Neural cell (in vitro differentiated cells): ENCODE results near the gene ANKRD13B. TPM values are rescaled to one million over a fixed set of nuclear protein-coding genes. Genes with fewer than 3 reads are reported as not detected.

Source experiments
- H2AFZ ChIP-seq: fragments of 200-600, 300-800 bp; sonication (generic), shearing (Covaris generic); 2 replicates; pipeline ENCODE4 v1.6.0; 2014; ENCODE audit warnings: low read depth, mild to moderate bottlenecking, antibody characterized with exemption, low read length, moderate library complexity
- H3F3A ChIP-seq: fragments of 200-600 bp; shearing (Covaris generic); 2 replicates; pipeline ENCODE4 v1.6.1; 2016; ENCODE audit warnings: mild to moderate bottlenecking, moderate library complexity, mixed read lengths, antibody characterized with exemption, low read length; ENCODE audit not compliant: insufficient read depth, poor library complexity, severe bottlenecking
- H3K27ac ChIP-seq: fragments of 200-600, 300-800 bp; sonication (generic), shearing (Covaris generic); 2 replicates; pipeline ENCODE4 v1.5.1; 2014; ENCODE audit warnings: mild to moderate bottlenecking, low read length, moderate library complexity
- H3K27me3 ChIP-seq: fragments of 300-800, 200-600 bp; sonication (generic), shearing (Covaris generic); 2 replicates; pipeline ENCODE4 v1.6.0; 2014; ENCODE audit warnings: mild to moderate bottlenecking, low read depth, low read length, moderate library complexity; ENCODE audit not compliant: insufficient read depth
- H3K36me3 ChIP-seq: fragments of 300-800, 200-600 bp; sonication (generic), shearing (Covaris generic); 2 replicates; pipeline ENCODE4 v1.5.1; 2014; ENCODE audit warnings: mild to moderate bottlenecking, antibody characterized with exemption, low read length, moderate library complexity; ENCODE audit not compliant: insufficient read depth
- H3K4me2 ChIP-seq: fragments of 300-800, 200-600 bp; sonication (generic), shearing (Covaris generic); 2 replicates; pipeline ENCODE4 v1.6.0; 2014; ENCODE audit warnings: mild to moderate bottlenecking, low read length
- H3K4me3 ChIP-seq: fragments of 300-800, 200-600 bp; sonication (generic), shearing (Covaris generic); 2 replicates; pipeline ENCODE4 v1.5.1; 2014; ENCODE audit warnings: mild to moderate bottlenecking, low read length, moderate library complexity
- H3K79me2 ChIP-seq: fragments of 200-600 bp; shearing (Covaris generic); replicated peaks from 2 replicates; pipeline ENCODE4 v1.6.0; 2014; ENCODE audit warnings: mild to moderate bottlenecking, low read length, moderate library complexity; ENCODE audit not compliant: insufficient read depth
- H3K9ac ChIP-seq: fragments of 300-800, 200-600 bp; sonication (generic), shearing (Covaris generic); 2 replicates; pipeline ENCODE4 v1.6.1; 2016; ENCODE audit warnings: mild to moderate bottlenecking, low read length, mixed read lengths
- H3K9me2 ChIP-seq: fragments of 200-600 bp; shearing (Covaris generic); 2 replicates; pipeline ENCODE4 v1.6.1; 2016; ENCODE audit warnings: mild to moderate bottlenecking, low read length, mixed read lengths; ENCODE audit not compliant: insufficient read depth
- H3K9me3 ChIP-seq: fragments of 200-600, 300-800 bp; sonication (generic), shearing (Covaris generic); 2 replicates; pipeline ENCODE4 v1.6.1; 2016; ENCODE audit warnings: mild to moderate bottlenecking, mixed run types, low read length, moderate library complexity, mixed read lengths
- H4K20me1 ChIP-seq: fragments of 200-600 bp; shearing (Covaris generic); 2 replicates; pipeline ENCODE4 v1.6.1; 2016; ENCODE audit warnings: mild to moderate bottlenecking, mixed run types; ENCODE audit not compliant: insufficient read depth
- EP300 ChIP-seq: fragments of 450-650 bp; conservative IDR thresholded peaks from 2 replicates; pipeline ENCODE4 v1.6.1; 2014; ENCODE audit warnings: antibody characterized with exemption, mild to moderate bottlenecking, moderate library complexity; ENCODE audit not compliant: poor library complexity, severe bottlenecking
- EZH2 ChIP-seq: fragments of 200-600, 300-800 bp; shearing (Covaris generic), sonication (generic); IDR thresholded peaks from 2 replicates; pipeline ENCODE4 v1.6.1; 2014; ENCODE audit warnings: antibody characterized with exemption, low read length, borderline replicate concordance, mild to moderate bottlenecking; ENCODE audit not compliant: insufficient read depth, poor library complexity, severe bottlenecking
- MXI1 ChIP-seq: fragments of 450-650 bp; conservative IDR thresholded peaks from 2 replicates; pipeline ENCODE4 v1.6.1; 2014; ENCODE audit warnings: antibody characterized with exemption, mild to moderate bottlenecking; ENCODE audit not compliant: poor library complexity, severe bottlenecking
- POLR2AphosphoS5 ChIP-seq: IDR thresholded peaks from 2 replicates; pipeline ENCODE4 v1.6.1; 2012
- RAD21 ChIP-seq: fragments of 450-650 bp; conservative IDR thresholded peaks from 2 replicates; pipeline ENCODE4 v1.6.1; 2014; ENCODE audit warnings: antibody characterized with exemption, mild to moderate bottlenecking, moderate library complexity
- REST ChIP-seq: IDR thresholded peaks from 2 replicates; pipeline ENCODE4 v1.6.1; 2012; ENCODE audit warnings: borderline replicate concordance
- SMC3 ChIP-seq: fragments of 450-650 bp; conservative IDR thresholded peaks from 2 replicates; pipeline ENCODE4 v1.6.1; 2014; ENCODE audit warnings: antibody characterized with exemption, mild to moderate bottlenecking, moderate library complexity; ENCODE audit not compliant: poor library complexity
- TAF1 ChIP-seq: IDR thresholded peaks from 2 replicates; pipeline ENCODE4 v1.6.1; 2012; ENCODE audit warnings: low read depth
- polyA plus RNA-seq: library from polyadenylated mRNA; depleted of rRNA; stranded (reverse); fragments of >200 nt; gene quantifications from 2 replicates; pipeline ENCODE4 v1.2.3, GENCODE V29; 2014
- TF ChIP-seq, protein P1 (sequence below): fragments of 450-650 bp; IDR thresholded peaks from 2 replicates; pipeline ENCODE4 v1.5.1; 2014; ENCODE audit warnings: antibody characterized with exemption, mild to moderate bottlenecking, moderate library complexity; ENCODE audit not compliant: poor library complexity, severe bottlenecking

ANKRD13B gene
- polyA plus RNA-seq, 1 donor from 2014 or later, result 35.0 TPM

- Histone ChIP-seq H3F3A (no peaks in the 10 kb centered on the region), H3K27me3 (peaks cover 42% of the 10 kb centered on the region), H3K27ac (no peak overlapping the region), H3K4me2 (no peak overlapping the region), H3K9ac (no peak overlapping the region), H3K9me2 (no peaks in the 10 kb centered on the region), H3K79me2 (no peaks in the 10 kb centered on the region), H4K20me1 (no peaks in the 10 kb centered on the region), H3K36me3 (peaks cover 7% of the 10 kb centered on the region), H3K9me3 (peaks cover 4% of the 10 kb centered on the region), H3K4me3 (no peak overlapping the region), H2AFZ (no peak overlapping the region)
- no peak for TF ChIP-seq SMC3
- TF ChIP-seq POLR2AphosphoS5, result no peak
- no peak for TF ChIP-seq TAF1
- no peak for TF ChIP-seq RAD21
- TF ChIP-seq EP300, result no peak
- TF ChIP-seq REST, result no peak
These were observed 20.9 kb downstream of the ANKRD13B start for GRCh38 chr17:29613856-29614255.

- Histone ChIP-seq H3K9me3 (peaks cover 4% of the 10 kb centered on the region), H3K27me3 (peaks cover 48% of the 10 kb centered on the region), H3K4me3 (no peak overlapping the region), H3K4me2 (no peak overlapping the region), H3K36me3 (peaks cover under 1% of the 10 kb centered on the region), H2AFZ (no peak overlapping the region), H4K20me1 (no peaks in the 10 kb centered on the region), H3K9ac (no peak overlapping the region), H3K9me2 (no peaks in the 10 kb centered on the region), H3K79me2 (no peaks in the 10 kb centered on the region), H3K27ac (no peak overlapping the region), H3F3A (no peaks in the 10 kb centered on the region)
- TF ChIP-seq REST, result no peak
- no peak for TF ChIP-seq MXI1
- no peak for TF ChIP-seq SMC3
- TF ChIP-seq POLR2AphosphoS5, result no peak
- TF ChIP-seq EZH2, result no peak
- TF ChIP-seq, protein P1, sequence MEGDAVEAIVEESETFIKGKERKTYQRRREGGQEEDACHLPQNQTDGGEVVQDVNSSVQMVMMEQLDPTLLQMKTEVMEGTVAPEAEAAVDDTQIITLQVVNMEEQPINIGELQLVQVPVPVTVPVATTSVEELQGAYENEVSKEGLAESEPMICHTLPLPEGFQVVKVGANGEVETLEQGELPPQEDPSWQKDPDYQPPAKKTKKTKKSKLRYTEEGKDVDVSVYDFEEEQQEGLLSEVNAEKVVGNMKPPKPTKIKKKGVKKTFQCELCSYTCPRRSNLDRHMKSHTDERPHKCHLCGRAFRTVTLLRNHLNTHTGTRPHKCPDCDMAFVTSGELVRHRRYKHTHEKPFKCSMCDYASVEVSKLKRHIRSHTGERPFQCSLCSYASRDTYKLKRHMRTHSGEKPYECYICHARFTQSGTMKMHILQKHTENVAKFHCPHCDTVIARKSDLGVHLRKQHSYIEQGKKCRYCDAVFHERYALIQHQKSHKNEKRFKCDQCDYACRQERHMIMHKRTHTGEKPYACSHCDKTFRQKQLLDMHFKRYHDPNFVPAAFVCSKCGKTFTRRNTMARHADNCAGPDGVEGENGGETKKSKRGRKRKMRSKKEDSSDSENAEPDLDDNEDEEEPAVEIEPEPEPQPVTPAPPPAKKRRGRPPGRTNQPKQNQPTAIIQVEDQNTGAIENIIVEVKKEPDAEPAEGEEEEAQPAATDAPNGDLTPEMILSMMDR, result no peak
- no peak for TF ChIP-seq RAD21
- TF ChIP-seq EP300, result no peak
- no peak for TF ChIP-seq TAF1
These were observed 21.6 kb downstream of the ANKRD13B start for GRCh38 chr17:29614349-29615047.
